ENCODE data around the gene EPHA7.

- no peak for TF ChIP-seq POLR2AphosphoS5 (IDR thresholded peaks at IDR 0.05; ENCODE audit: low read depth, low read length)
- TF ChIP-seq TAF1 (IDR thresholded peaks at IDR 0.05; ENCODE audit: borderline replicate concordance, low read depth, low read length) = no peak
Measured at GRCh38 chr6:93418033-93418407, 1.3 kb downstream of the EPHA7 start.
